Myocyte (in vitro differentiated cells): Measurements from ENCODE around the gene GNA14. TPM values are rescaled to one million over a fixed set of nuclear protein-coding genes. Genes with fewer than 3 reads are reported as not detected.
"Not testable (repeated sequence)": the region's sequence is repeated elsewhere in the genome, so short reads cannot be mapped to it uniquely, and the experiment has no call there.

Experiments used
- DNase-seq: peaks from one replicate; pipeline ENCODE4 v3.0.0-alpha.2; 2012; ENCODE audit warnings: low read depth
- total RNA-seq: library from RNA; depleted of rRNA; stranded (reverse); fragments of >200 nt; gene quantifications from 2 replicates; pipeline ENCODE4 v1.2.3, GENCODE V29; 2014

Gene GNA14
- total RNA-seq, 1 donor from 2014 or later, result 0.21 TPM

- peak; percentile 3 for DNase-seq
Measured at GRCh38 chr9:77647267-77648233, 572 bp downstream of the GNA14 start.

- no peak for DNase-seq
Measured at GRCh38 chr9:77643871-77644270, 4.3 kb downstream of the GNA14 start.

GRCh38 chr9:77640741-77641580 lies 7.2 kb downstream of the GNA14 start:
- no peak for DNase-seq

- no peak for DNase-seq
Measured at GRCh38 chr9:77632652-77633051, 15.5 kb downstream of the GNA14 start.

- DNase-seq, result not testable (repeated sequence)
Measured at GRCh38 chr9:77628864-77629263, 19.3 kb downstream of the GNA14 start.

- no peak for DNase-seq
Measured at GRCh38 chr9:77616191-77616590, 31.9 kb downstream of the GNA14 start.

- DNase-seq, result peak; percentile 11
Measured at GRCh38 chr9:77614645-77615044, 33.5 kb downstream of the GNA14 start.

GRCh38 chr9:77606526-77606925 lies 41.6 kb downstream of the GNA14 start:
- DNase-seq, result no peak

- no peak for DNase-seq
Measured at GRCh38 chr9:77605449-77606220, 42.5 kb downstream of the GNA14 start.

- DNase-seq, result no peak
Measured at GRCh38 chr9:77604316-77604715, 43.8 kb downstream of the GNA14 start.

GRCh38 chr9:77602852-77603251 lies 45.3 kb downstream of the GNA14 start:
- no peak for DNase-seq

- no peak for DNase-seq
Measured at GRCh38 chr9:77601476-77602099, 46.5 kb downstream of the GNA14 start.

GRCh38 chr9:77600810-77601209 lies 47.3 kb downstream of the GNA14 start:
- no peak for DNase-seq

GRCh38 chr9:77599492-77599891 lies 48.6 kb downstream of the GNA14 start:
- no peak for DNase-seq

GRCh38 chr9:77598991-77599390 lies 49.1 kb downstream of the GNA14 start:
- no peak for DNase-seq

GRCh38 chr9:77598524-77598923 lies 49.6 kb downstream of the GNA14 start:
- DNase-seq, result peak; percentile 93

GRCh38 chr9:77597057-77597456 lies 51.1 kb downstream of the GNA14 start:
- DNase-seq, result peak; percentile 39

- DNase-seq, result no peak
Measured at GRCh38 chr9:77595426-77596095, 52.6 kb downstream of the GNA14 start.

GRCh38 chr9:77594963-77595362 lies 53.2 kb downstream of the GNA14 start:
- no peak for DNase-seq

GRCh38 chr9:77593528-77593927 lies 54.6 kb downstream of the GNA14 start:
- no peak for DNase-seq
